ENCODE measurements around the gene DQX1. TPM values are rescaled to one million over a fixed set of nuclear protein-coding genes. Genes with fewer than 3 reads are reported as not detected.
A peak's percentile ranks its signal among the peaks of the same experiment; 100 is the strongest.

Gene DQX1
- polyA plus RNA-seq (2012; ENCODE audit: insufficient read length, low read depth) = not detected

GRCh38 chr2:74525717-74526648 lies at the start of gene DQX1:
Gene DQX1, minus strand, starts transcription at chr2:74526231. Its CDS starts 502 bp downstream, at chr2:74525729.
- TF ChIP-seq REST (IDR thresholded peaks at IDR 0.05; ENCODE audit: insufficient read depth in 1 of 2, low read depth in 2 of 2, low read length in 2 of 2) = no peak
- peak; percentile 26; the same call in 1 of the 2 replicates for TF ChIP-seq POLR2AphosphoS5 (IDR thresholded peaks at IDR 0.05; ENCODE audit: low read depth, low read length)

GRCh38 chr2:74575320-74575719 lies 49.3 kb upstream of the DQX1 start:
- no peak for TF ChIP-seq FOXP2 (optimal IDR thresholded peaks at IDR 0.05; ENCODE audit: borderline replicate concordance, extremely low read depth, extremely low read length, insufficient read depth)
- no peak for TF ChIP-seq POLR2AphosphoS5 (IDR thresholded peaks at IDR 0.05; ENCODE audit: low read depth, low read length)
- no peak for TF ChIP-seq SIN3A (IDR thresholded peaks at IDR 0.05; ENCODE audit: borderline replicate concordance, insufficient read depth, low read length)
- no peak for TF ChIP-seq TAF1 (IDR thresholded peaks at IDR 0.05; ENCODE audit: borderline replicate concordance, insufficient read depth, low read length)
- TF ChIP-seq REST (IDR thresholded peaks at IDR 0.05; ENCODE audit: insufficient read depth in 1 of 2, low read depth in 2 of 2, low read length in 2 of 2) = no peak

- peak; percentile 78 for TF ChIP-seq POLR2AphosphoS5 (IDR thresholded peaks at IDR 0.05; ENCODE audit: low read depth, low read length)
- TF ChIP-seq REST (IDR thresholded peaks at IDR 0.05; ENCODE audit: insufficient read depth in 1 of 2, low read depth in 2 of 2, low read length in 2 of 2) = no peak
Observed at GRCh38 chr2:74573747-74574562, 47.9 kb upstream of the DQX1 start.

GRCh38 chr2:74572178-74572925 lies 46.3 kb upstream of the DQX1 start:
- no peak for TF ChIP-seq TAF1 (IDR thresholded peaks at IDR 0.05; ENCODE audit: borderline replicate concordance, insufficient read depth, low read length)
- TF ChIP-seq FOXP2 (optimal IDR thresholded peaks at IDR 0.05; ENCODE audit: borderline replicate concordance, extremely low read depth, extremely low read length, insufficient read depth) = no peak
- no peak for TF ChIP-seq SIN3A (IDR thresholded peaks at IDR 0.05; ENCODE audit: borderline replicate concordance, insufficient read depth, low read length)
- TF ChIP-seq REST (IDR thresholded peaks at IDR 0.05; ENCODE audit: insufficient read depth in 1 of 2, low read depth in 2 of 2, low read length in 2 of 2) = no peak
- no peak for TF ChIP-seq POLR2AphosphoS5 (IDR thresholded peaks at IDR 0.05; ENCODE audit: low read depth, low read length)

All from PFSK-1 (cell line).